ENCODE measurements around the gene CCDC66. TPM values are rescaled to one million over a fixed set of nuclear protein-coding genes. Genes with fewer than 3 reads are reported as not detected.

The CCDC66 gene
- total RNA-seq: 13.0 and 14.5 TPM in 2 replicates

DNA sequence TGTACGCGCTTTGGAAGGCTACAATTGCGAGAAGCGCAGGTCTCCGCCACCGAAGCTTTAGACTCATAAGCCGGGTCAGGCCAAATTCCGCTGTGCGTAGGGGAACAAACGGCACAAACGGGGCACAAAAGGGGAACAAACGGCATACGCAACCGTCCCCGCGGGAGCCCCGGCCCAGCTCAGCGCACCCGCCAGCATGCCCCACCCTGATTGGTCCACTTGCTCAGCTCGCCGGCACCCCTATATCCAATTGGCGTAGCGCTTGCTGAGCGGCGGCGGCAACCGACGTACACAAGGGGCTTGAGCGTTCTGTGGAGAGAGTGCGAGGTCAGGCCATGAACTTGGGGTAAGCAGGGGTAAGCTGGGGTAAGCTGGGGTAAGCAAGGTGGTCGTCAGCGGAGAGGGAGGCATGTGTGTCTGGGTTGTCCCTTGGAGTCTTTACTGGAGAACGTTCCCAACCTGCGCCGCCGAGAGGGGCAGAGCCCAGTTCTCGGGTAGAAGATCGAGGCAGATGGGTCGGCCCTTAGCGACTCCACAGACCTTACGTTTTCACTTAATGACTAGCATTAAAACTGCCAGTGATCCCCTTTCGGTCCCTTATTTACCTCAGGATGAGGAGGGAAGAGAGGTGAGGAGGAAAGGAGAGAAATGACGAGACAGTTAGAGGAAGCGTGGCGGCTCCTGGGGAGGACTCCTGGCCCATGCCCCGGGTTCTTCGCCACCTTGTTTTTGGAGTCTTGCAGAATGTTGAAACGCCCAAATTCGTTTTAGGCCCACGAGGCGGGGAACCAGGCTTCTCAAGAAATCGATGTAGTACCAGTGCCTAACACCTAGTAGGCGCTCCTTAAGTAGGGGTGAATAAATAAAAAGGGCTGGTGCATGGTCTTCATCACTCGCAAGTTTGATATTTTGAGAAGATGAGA lies at the start of gene CCDC66:
TSS of gene CCDC66 (plus strand) at position 268 of the 923 bp plus-strand sequence. CDS start at position 336, 68 bp downstream.

Other genes starting within 250 kb of the CCDC66 start
- 0.24 TPM in 1 of 2 replicates, not detected in the other for gene ERC2, start 88.7 kb upstream of the CCDC66 start, total RNA-seq
- gene TASOR, start 126.1 kb downstream of the CCDC66 start, total RNA-seq: 38.8 and 78.2 TPM in 2 replicates
- gene ARHGEF3, start 244.8 kb downstream of the CCDC66 start, total RNA-seq: 9.2 and 13.9 TPM in 2 replicates

All from tracheal epithelial cell (primary cell).